ENCODE data around the gene SOCS3. TPM values are rescaled to one million over a fixed set of nuclear protein-coding genes. Genes with fewer than 3 reads are reported as not detected.

The SOCS3 gene
- total RNA-seq, 6 donors from 2014 or later, result 67.1 to 173 (median 114) TPM

DNA sequence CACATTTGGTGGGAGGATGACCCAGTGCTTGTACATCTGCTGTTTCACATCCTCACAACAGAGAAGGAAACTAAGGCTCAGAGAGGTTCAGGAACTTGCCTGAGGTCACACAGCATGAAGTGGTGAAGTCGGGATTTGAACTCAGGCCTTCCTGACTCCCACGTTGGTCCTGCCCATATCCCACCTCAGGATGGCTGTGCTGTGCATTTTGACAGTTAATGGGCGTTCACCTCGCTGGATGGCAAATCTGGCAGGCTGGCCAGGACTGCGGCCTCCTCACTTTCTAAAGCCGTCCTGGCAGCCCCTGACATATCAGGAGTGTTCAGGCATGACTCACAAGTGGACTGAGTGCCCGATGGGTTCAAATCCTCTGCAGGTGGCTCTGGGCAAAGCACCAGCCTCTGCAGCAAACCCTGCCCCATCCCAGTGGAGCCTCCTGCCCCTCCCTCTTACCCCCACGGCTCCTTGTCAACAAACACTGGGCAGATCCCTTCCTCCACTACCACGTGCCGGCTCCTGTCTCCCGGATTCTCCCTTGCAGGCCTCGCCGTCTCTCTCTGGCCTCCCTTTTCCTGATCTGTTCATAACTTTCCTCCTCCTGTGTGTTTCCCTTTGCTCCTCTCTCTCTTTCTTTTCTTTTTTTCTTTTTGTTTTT, 29.2 kb downstream of the SOCS3 start:
- no peak for TF ChIP-seq POLR2A (IDR thresholded peaks at IDR 0.05)
- no peak for TF ChIP-seq POLR2AphosphoS5 (IDR thresholded peaks at IDR 0.05)
- TF ChIP-seq CTCF (IDR thresholded peaks at IDR 0.05), result no peak
- TF ChIP-seq EP300 (IDR thresholded peaks at IDR 0.05), result no peak
- no peak overlapping the region for H3K27ac ChIP-seq
- 44 to 57% methylated on average over 9 to 13 of the region's 13 CpGs for WGBS, 2 donors
- H3K4me1 ChIP-seq, result peaks cover 12 to 14% (median 13%) of the 10 kb centered on the region in 4 donors
- DNase-seq (peak in 1 of 2 donors; percentile 51), ATAC-seq (ENCODE audit: low FRiP score in 2 of 2) (peak in 1 of 2 donors; percentile 17)
- H3K4me3 ChIP-seq, result no peak overlapping the region
- no peaks in the 10 kb centered on the region for H3K36me3 ChIP-seq
- no peaks in the 10 kb centered on the region for H3K9me3 ChIP-seq
- H3K27me3 ChIP-seq, result no peaks in the 10 kb centered on the region

GRCh38 chr17:78329263-78330059, 30.4 kb downstream of the SOCS3 start:
- ATAC-seq (ENCODE audit: low FRiP score in 2 of 2), result peak in 1 of 2 donors; percentile 27
- H3K4me3 ChIP-seq, result no peak overlapping the region

DNA sequence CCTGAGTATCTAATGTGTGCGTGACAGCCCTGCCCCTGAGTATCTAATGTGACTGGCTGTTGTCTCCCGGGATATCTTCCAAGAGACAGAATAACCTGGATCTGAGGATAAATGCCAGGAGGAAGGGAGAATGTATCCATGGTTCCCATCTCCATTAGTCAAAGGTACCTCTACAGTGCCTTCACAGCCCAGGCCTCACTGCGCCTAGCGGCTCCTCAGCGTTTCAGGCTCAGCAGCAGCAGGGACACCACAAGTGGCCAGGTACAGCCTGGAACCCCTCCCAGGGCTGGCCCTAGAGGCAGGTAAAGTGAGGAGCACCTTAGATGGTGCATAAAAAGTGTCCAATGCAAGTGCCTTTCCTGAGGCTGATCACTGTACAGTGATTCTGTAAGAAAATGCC, 32.0 kb downstream of the SOCS3 start:
- WGBS, 2 donors, result 92 to 100% methylated on average over 2 to 5 of the region's 5 CpGs
- Histone ChIP-seq H3K36me3 (no peaks in the 10 kb centered on the region), H3K4me1 (peaks cover 24 to 41% (median 40%) of the 10 kb centered on the region in 4 donors), H3K27me3 (no peaks in the 10 kb centered on the region), H3K9me3 (no peaks in the 10 kb centered on the region), H3K27ac (no peak overlapping the region), H3K4me3 (no peak overlapping the region)
- TF ChIP-seq EP300 (IDR thresholded peaks at IDR 0.05), result no peak
- no peak for TF ChIP-seq CTCF (IDR thresholded peaks at IDR 0.05)
- TF ChIP-seq POLR2AphosphoS5 (IDR thresholded peaks at IDR 0.05), result no peak
- TF ChIP-seq POLR2A (IDR thresholded peaks at IDR 0.05), result no peak
- DNase-seq, result no peak
- ATAC-seq (ENCODE audit: low FRiP score in 2 of 2), result no peak

More at GRCh38 chr17:78329263-78330059, 30.4 kb downstream of the SOCS3 start:
- peak; percentile 55 to 66 for DNase-seq
- no peaks in the 10 kb centered on the region for H3K9me3 ChIP-seq
- peaks cover 16 to 26% (median 25%) of the 10 kb centered on the region in 4 donors for H3K4me1 ChIP-seq
- H3K27me3 ChIP-seq, result no peaks in the 10 kb centered on the region
- H3K36me3 ChIP-seq, result no peaks in the 10 kb centered on the region
- WGBS, 2 donors, result 67 to 70% methylated on average over 10 to 16 of the region's 16 CpGs
- TF ChIP-seq POLR2A (IDR thresholded peaks at IDR 0.05) (peak in 1 of 4 donors; percentile 41), EP300 (IDR thresholded peaks at IDR 0.05) (no peak), POLR2AphosphoS5 (IDR thresholded peaks at IDR 0.05) (peak in 1 of 2 donors; percentile 34), CTCF (IDR thresholded peaks at IDR 0.05) (no peak)
- peak overlapping the region in 1 of 4 donors; percentile 63 for H3K27ac ChIP-seq

- H3K9me3 ChIP-seq, result no peaks in the 10 kb centered on the region
- TF ChIP-seq CTCF (IDR thresholded peaks at IDR 0.05) (no peak), POLR2AphosphoS5 (IDR thresholded peaks at IDR 0.05) (peak in 1 of 2 donors; percentile 60), EP300 (IDR thresholded peaks at IDR 0.05) (peak in 2 of 4 donors; percentile 27 to 40)
- H3K4me1 ChIP-seq, result peaks cover 24 to 44% (median 41%) of the 10 kb centered on the region in 4 donors
- peak overlapping the region; percentile 77 to 93 (median 86) for H3K27ac ChIP-seq
- H3K36me3 ChIP-seq, result no peaks in the 10 kb centered on the region
- WGBS, 2 donors, result 63 to 64% methylated on average over 12 to 20 of the region's 20 CpGs
- peak; percentile 34 to 82 for ATAC-seq (ENCODE audit: low FRiP score in 2 of 2)
- peak; percentile 47 to 86 for DNase-seq
- peak overlapping the region in 1 of 4 donors; percentile 5 for H3K4me3 ChIP-seq
- no peaks in the 10 kb centered on the region for H3K27me3 ChIP-seq
Measured at GRCh38 chr17:78325076-78325687, 34.7 kb downstream of the SOCS3 start.
